ENCODE data around the gene FOXD2.
"Not testable (repeated sequence)": the region's sequence is repeated elsewhere in the genome, so short reads cannot be mapped to it uniquely, and the experiment has no call there.

FOXD2 gene

GRCh38 chr1:47439819-47440598 lies 2.2 kb downstream of the FOXD2 start:
- DNase-seq: no peak

- DNase-seq: no peak
Measured at GRCh38 chr1:47440599-47441081, 2.8 kb downstream of the FOXD2 start.

- DNase-seq: no peak
Measured at GRCh38 chr1:47441450-47442106, 3.7 kb downstream of the FOXD2 start.

GRCh38 chr1:47442202-47442601 lies 4.4 kb downstream of the FOXD2 start:
- no peak for DNase-seq

DNA sequence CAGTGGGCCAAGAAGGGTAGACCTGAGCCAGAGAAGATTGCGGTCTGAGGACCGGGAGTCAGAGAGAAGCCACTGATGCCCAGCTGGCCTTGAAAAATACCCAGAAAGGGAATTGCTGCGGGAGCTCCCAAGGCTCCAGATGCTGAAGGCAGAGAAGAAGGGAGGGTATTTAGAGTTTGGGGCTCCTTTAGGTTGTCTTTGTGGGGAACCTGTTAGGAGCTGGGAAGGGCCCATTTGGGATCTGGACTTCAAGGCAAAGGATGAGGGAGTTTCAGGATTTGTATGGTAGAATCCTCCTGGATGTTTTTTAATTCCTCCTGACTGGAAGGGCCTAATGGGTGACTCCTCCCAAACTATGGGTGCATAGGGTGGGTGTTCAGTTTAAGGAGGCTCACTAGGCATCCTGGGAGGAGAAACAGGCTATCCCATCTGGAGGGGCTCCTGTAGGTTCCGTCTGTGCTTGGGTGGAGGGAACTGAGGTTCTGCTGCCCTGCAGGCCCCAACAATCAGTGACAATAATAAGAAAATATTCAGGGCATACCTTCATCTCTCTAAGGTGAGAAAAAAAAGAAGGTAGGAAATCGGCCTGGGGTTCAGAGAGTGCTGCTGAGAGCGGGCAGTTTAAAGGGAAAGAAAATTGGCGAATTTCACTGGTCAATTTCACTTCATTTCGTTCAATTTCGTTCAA lies 5.1 kb downstream of the FOXD2 start:
- no peak for DNase-seq

DNA sequence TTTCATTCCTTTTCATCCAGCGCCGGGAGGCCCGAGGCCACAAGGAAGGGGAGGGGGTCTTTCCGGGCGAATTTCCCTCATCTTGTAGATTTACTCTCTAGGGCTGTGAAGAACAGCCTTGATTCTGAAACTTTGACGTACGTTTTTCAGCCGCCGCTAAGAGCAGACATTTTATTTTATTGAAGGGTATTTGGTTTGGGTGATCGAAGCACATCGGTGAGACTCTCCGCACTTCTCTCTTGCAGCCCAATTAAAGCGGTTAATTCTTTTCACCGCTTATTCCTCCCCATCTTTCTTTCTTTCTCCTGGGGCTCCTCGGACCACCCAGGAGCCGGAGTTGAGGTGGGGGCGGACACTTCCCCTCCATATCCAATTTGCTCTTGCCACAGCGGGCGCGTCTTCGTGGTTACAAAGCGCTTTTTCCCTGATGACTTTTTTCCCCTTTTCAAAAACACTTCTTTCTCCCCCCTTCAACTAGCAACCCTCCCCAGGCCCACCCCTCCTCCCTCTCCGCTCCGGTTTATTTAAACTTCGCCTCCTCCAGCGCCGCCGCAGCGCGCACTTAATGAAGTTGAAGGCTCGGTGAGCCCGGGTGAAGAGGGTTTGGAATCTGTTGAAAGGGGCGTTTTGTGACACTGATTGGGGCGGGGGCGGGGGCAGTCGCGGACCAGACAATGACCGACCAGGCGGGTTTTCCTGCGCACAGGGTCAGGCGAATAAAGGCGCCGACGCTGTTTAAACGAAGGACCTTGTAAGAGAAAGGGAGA lies 5.9 kb downstream of the FOXD2 start:
- DNase-seq: no peak

GRCh38 chr1:47444297-47444561 lies 6.4 kb downstream of the FOXD2 start:
- DNase-seq: no peak

DNA sequence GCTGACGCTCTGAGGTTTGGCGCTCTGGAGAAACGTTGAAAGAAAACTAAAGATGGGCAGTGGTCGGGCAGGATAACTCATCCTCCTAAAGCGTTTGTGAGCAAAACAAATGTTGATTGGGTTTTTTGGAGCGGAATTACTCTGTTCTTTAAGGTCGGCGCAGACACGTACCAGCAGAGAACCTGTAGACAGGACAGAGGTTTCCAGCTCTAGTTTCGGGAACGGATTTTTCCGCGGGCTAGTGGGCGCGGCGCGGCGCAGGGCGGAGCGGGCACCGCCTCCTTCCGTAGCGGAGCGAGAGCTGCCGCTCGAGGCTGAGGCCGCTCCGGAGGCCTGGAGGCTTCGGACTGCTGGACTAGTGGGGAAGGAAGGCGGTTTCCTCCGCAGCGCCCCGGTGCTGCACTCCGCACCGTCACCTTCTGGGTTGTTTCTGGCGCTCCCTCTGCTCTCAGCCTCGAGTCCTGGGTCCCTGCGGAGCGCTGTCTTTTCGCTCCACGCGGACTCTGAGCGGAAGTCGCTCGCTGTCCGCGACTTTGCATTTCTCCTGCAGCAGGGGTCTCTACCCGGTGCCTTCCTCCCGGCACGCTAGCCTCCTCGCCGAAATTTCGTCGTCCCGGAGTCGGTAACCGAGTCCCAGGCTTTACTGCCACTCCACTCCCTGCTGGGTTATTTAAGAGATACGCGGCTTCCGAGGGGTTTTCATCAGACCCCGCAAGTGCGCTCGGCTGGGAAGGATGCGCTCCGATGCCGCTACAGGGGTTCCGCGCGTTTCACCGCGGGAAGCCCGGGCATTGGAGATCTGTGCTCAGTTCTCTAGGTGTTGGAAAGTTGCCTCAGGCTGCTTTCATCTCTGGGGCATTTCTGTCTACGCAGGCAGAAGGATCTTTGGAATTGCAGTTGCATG lies 7.0 kb downstream of the FOXD2 start:
- DNase-seq: no peak

DNA sequence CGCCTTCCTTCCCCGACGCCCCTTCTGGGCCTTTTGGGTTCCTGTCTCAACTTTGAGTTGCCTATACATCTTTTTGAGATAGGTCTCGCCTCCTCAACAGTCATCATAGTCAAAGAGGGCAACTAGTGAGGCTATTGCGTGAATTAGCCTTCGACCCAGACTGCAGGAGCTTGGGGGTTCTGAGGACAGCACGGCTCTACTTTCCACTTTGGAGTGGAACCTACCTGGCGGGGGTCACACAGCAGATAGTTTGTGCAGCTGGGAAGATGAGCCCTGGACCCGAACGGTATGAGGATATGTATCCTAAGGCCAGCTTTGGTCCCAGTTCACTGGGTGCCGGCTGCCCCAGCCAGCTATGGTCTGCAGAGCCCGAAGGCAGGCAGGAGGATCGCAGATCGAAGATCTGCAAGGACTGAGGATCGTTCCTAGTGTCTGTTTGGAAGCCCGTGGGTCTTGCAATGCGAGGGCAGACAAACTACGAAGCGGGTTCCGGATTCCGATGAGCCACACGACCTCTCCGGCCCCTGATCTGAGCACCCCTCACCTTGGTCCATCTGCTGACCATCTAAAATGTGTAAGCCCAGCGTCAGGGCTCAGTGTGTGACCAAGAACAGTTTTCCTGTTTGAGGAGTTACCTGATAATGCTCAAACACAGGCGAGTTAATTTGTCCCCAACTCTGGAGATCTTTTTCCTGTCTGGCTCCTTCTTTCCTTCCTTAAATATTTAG lies 8.1 kb downstream of the FOXD2 start:
- no peak for DNase-seq

- no peak for DNase-seq
Measured at GRCh38 chr1:47448462-47449222, 10.8 kb downstream of the FOXD2 start.

DNA sequence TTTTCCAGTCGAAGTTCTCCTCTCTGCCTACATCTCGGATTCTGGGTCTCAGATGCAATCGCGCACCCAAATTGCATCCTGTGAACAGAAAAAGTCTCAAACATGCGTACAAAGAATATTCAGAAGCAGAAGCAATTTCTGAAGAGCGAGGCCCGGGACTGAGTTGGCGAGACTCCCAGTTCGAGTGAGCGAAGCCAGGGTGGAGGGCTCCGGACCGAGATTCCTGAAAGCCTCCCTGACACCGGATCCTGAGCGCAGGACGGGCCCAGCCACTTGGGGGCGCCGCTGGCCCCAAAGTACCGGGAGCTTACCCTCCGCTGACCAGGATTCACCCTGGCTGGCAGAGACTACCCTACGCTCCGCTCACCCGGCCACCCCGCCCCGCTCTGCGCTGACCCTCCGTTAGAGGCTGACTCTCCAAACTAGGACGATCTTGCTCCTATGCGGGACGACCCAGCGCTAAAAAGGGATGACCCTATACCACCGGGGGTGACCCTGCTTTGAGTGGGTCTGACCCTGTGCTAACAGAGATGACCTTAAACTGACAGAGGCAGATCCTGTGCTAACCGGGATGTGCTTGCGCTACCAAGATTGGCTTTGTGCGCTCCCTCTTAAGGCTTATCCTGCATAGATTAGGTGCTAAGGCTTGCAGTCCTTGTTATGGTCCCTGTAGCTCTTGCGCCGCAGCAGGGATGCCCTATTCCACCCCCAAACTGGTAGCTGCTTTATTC lies 12.1 kb downstream of the FOXD2 start:
- peak in 6 of 51 donors; percentile 3 to 33 (median 12) for DNase-seq

DNA sequence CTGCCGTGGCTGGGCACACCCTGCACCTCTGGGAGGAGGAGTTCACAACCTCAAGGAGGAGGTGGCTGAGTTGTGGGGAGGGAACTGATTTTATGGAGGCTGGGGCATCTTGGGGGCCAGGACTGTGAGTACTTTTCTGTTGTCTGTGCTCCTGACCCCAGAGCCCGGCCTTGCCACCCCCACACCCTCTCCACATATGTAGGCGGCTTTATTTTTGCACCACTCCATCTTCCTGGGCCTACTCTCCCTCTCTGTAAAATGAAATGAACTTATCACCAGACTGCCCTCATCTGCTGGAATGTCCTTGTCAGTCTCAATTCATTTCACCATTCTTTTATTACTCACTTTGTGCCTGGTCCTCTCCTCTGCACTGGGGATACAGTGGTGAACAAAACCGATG lies 12.8 kb downstream of the FOXD2 start:
- DNase-seq: no peak

GRCh38 chr1:47452426-47452825 lies 14.6 kb downstream of the FOXD2 start:
- DNase-seq: no peak

- DNase-seq: not testable (repeated sequence)
Measured at GRCh38 chr1:47453910-47454309, 16.1 kb downstream of the FOXD2 start.

GRCh38 chr1:47456250-47456649 lies 18.4 kb downstream of the FOXD2 start:
- DNase-seq: no peak

GRCh38 chr1:47457547-47457946 lies 19.7 kb downstream of the FOXD2 start:
- not testable (repeated sequence) for DNase-seq

GRCh38 chr1:47459253-47459788 lies 21.5 kb downstream of the FOXD2 start:
- DNase-seq: no peak

GRCh38 chr1:47460040-47460439 lies 22.2 kb downstream of the FOXD2 start:
- no peak for DNase-seq

Measured in hypothalamus (tissue), 51 donors.